ENCODE results near the gene CSNK1E. TPM values are rescaled to one million over a fixed set of nuclear protein-coding genes. Genes with fewer than 3 reads are reported as not detected.

Gene CSNK1E
- total RNA-seq, 1 experiment from 2014 or later, result 196 TPM

- BruUV-seq (replicated peaks), result no TSS peak
Measured at GRCh38 chr22:38347944-38348750, 30.9 kb upstream of the CSNK1E start.

DNA sequence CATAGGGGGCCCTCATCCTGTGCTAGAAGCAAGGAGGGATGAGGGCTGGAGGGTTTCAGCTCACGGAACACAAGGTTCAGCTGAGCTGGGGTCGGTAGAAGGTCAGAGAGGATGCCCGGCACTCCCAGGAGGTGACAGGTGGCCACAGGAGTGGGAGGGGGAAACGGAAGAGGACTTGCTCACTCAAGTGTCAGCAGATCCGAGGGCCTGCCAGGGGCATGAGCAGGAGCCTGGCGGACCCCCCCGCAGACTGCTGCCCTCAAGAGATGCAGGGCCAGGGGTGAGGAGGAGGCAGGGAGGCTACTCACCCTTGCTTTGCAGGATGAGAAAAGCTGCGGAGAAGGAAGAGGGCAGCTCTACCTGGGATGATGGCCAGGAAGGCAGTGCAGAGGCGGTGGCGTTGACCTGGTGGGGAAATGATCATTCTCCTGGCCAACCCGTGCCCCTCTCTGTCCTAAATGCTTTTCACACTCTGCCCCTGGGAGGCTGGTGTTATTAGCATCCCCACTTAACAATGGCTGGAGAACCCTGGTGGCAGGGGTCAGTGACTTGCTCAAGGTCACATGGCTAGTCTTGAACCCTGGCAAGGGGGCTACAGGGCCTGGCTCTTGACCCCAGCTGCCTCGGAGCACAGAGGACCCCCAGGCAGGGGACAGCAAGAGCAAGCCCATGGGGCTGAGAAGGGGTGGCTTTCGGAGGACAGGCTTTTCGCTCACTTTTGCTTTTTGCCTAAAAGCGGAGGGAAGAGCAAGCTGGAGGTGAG is 30.1 kb upstream of the CSNK1E start:
- DNase-seq (ENCODE audit: low spot score), result no peak
- ChIA-PET POLR2A (ENCODE audit: low non-redundant PET) (no interaction called here), CTCF (no interaction called here)
- Histone ChIP-seq H3K9me3 (ENCODE audit: low read depth, low read length, poor library complexity, severe bottlenecking) (no peaks in the 10 kb centered on the region), H3K4me1 (ENCODE audit: insufficient read depth, low read length, poor library complexity, severe bottlenecking) (no peaks in the 10 kb centered on the region), H3K36me3 (ENCODE audit: insufficient read depth, low read length, poor library complexity, severe bottlenecking) (no peaks in the 10 kb centered on the region), H3K27ac (ENCODE audit: low read depth, low read length, poor library complexity, severe bottlenecking) (no peak overlapping the region), H3K4me3 (ENCODE audit: low read depth, low read length, poor library complexity, severe bottlenecking) (no peak overlapping the region), H3K27me3 (replicated peaks; ENCODE audit: insufficient read depth, low read depth, low read length, poor library complexity) (no peaks in the 10 kb centered on the region)
- no TSS peak for BruUV-seq (replicated peaks)
- TF ChIP-seq EZH2 (IDR thresholded peaks at IDR 0.05; ENCODE audit: borderline replicate concordance, low read depth, low read length, poor library complexity, severe bottlenecking), result no peak
- no peak for TF ChIP-seq CTCF (conservative IDR thresholded peaks at IDR 0.05; ENCODE audit: low read depth, low read length)
- intact Hi-C loops (cut with micrococcal nuclease; ENCODE audit: unreplicated experiment), result no loop called here

More at GRCh38 chr22:38347944-38348750, 30.9 kb upstream of the CSNK1E start:
- intact Hi-C loops (cut with micrococcal nuclease; ENCODE audit: unreplicated experiment), result no loop called here
- CTCF ChIA-PET, result no interaction called here
- H3K9me3 ChIP-seq (ENCODE audit: low read depth, low read length, poor library complexity, severe bottlenecking), result no peaks in the 10 kb centered on the region
- H3K27ac ChIP-seq (ENCODE audit: low read depth, low read length, poor library complexity, severe bottlenecking), result no peak overlapping the region
- POLR2A ChIA-PET (ENCODE audit: low non-redundant PET), result no interaction called here
- DNase-seq (ENCODE audit: low spot score), result no peak
- no peaks in the 10 kb centered on the region for H3K27me3 ChIP-seq (replicated peaks; ENCODE audit: insufficient read depth, low read depth, low read length, poor library complexity)
- H3K4me3 ChIP-seq (ENCODE audit: low read depth, low read length, poor library complexity, severe bottlenecking), result no peak overlapping the region
- H3K4me1 ChIP-seq (ENCODE audit: insufficient read depth, low read length, poor library complexity, severe bottlenecking), result no peaks in the 10 kb centered on the region
- no peak for TF ChIP-seq CTCF (conservative IDR thresholded peaks at IDR 0.05; ENCODE audit: low read depth, low read length)
- TF ChIP-seq EZH2 (IDR thresholded peaks at IDR 0.05; ENCODE audit: borderline replicate concordance, low read depth, low read length, poor library complexity, severe bottlenecking), result no peak
- H3K36me3 ChIP-seq (ENCODE audit: insufficient read depth, low read length, poor library complexity, severe bottlenecking), result no peaks in the 10 kb centered on the region

GRCh38 chr22:38346506-38346905 is 29.3 kb upstream of the CSNK1E start:
- Histone ChIP-seq H3K4me1 (ENCODE audit: insufficient read depth, low read length, poor library complexity, severe bottlenecking) (no peaks in the 10 kb centered on the region), H3K36me3 (ENCODE audit: insufficient read depth, low read length, poor library complexity, severe bottlenecking) (no peaks in the 10 kb centered on the region), H3K27me3 (replicated peaks; ENCODE audit: insufficient read depth, low read depth, low read length, poor library complexity) (no peaks in the 10 kb centered on the region), H3K27ac (ENCODE audit: low read depth, low read length, poor library complexity, severe bottlenecking) (no peak overlapping the region), H3K4me3 (ENCODE audit: low read depth, low read length, poor library complexity, severe bottlenecking) (no peak overlapping the region), H3K9me3 (ENCODE audit: low read depth, low read length, poor library complexity, severe bottlenecking) (no peaks in the 10 kb centered on the region)
- POLR2A ChIA-PET (ENCODE audit: low non-redundant PET), result no interaction called here
- BruUV-seq (replicated peaks), result no TSS peak
- DNase-seq (ENCODE audit: low spot score), result no peak
- TF ChIP-seq CTCF (conservative IDR thresholded peaks at IDR 0.05; ENCODE audit: low read depth, low read length), result no peak
- TF ChIP-seq EZH2 (IDR thresholded peaks at IDR 0.05; ENCODE audit: borderline replicate concordance, low read depth, low read length, poor library complexity, severe bottlenecking), result no peak
- CTCF ChIA-PET, result no interaction called here
- intact Hi-C loops (cut with micrococcal nuclease; ENCODE audit: unreplicated experiment), result no loop called here
